HUES48 (cell line): Measurements from ENCODE around the gene WDR53.
A peak's percentile ranks its signal among the peaks of the same experiment; 100 is the strongest.
"Not testable (repeated sequence)": the region's sequence is repeated elsewhere in the genome, so short reads cannot be mapped to it uniquely, and the experiment has no call there.

Source experiments
- H3K27ac ChIP-seq: one replicate; pipeline ENCODE4 v1.7.0; 2013; ENCODE audit warnings: low read depth, low read length, inconsistent platforms
- H3K27me3 ChIP-seq: 2 replicates; pipeline ENCODE4 v1.6.1; 2013; ENCODE audit warnings: mild to moderate bottlenecking, low read length; ENCODE audit not compliant: control insufficient read depth, insufficient read depth
- H3K36me3 ChIP-seq: 2 replicates; pipeline ENCODE4 v1.6.1; 2013; ENCODE audit warnings: low read length; ENCODE audit not compliant: control insufficient read depth, insufficient read depth
- H3K4me1 ChIP-seq: 2 replicates; pipeline ENCODE4 v1.6.1; 2013; ENCODE audit warnings: mild to moderate bottlenecking, low read length; ENCODE audit not compliant: control insufficient read depth, insufficient read depth
- H3K4me3 ChIP-seq: 2 replicates; pipeline ENCODE4 v1.5.1; 2013; ENCODE audit warnings: mild to moderate bottlenecking, low read depth, low read length
- H3K9ac ChIP-seq: 2 replicates; pipeline ENCODE4 v1.6.1; 2013; ENCODE audit warnings: mild to moderate bottlenecking, low read depth, low read length, moderate library complexity
- H3K9me3 ChIP-seq: 2 replicates; pipeline ENCODE4 v1.6.1; 2013; ENCODE audit warnings: low read length; ENCODE audit not compliant: control insufficient read depth, insufficient read depth

The WDR53 gene

GRCh38 chr3:196600359-196600758 lies 32.0 kb upstream of the WDR53 start:
- H3K27ac ChIP-seq: no peak overlapping the region
- no peaks in the 10 kb centered on the region for H3K4me1 ChIP-seq
- H3K36me3 ChIP-seq: no peaks in the 10 kb centered on the region
- H3K9ac ChIP-seq: no peak overlapping the region
- no peak overlapping the region for H3K4me3 ChIP-seq
- no peaks in the 10 kb centered on the region for H3K27me3 ChIP-seq
- H3K9me3 ChIP-seq: no peaks in the 10 kb centered on the region

GRCh38 chr3:196599734-196600128 lies 31.4 kb upstream of the WDR53 start:
- Histone ChIP-seq H3K36me3 (no peaks in the 10 kb centered on the region), H3K4me3 (no peak overlapping the region), H3K9me3 (no peaks in the 10 kb centered on the region), H3K27ac (no peak overlapping the region), H3K9ac (no peak overlapping the region), H3K27me3 (no peaks in the 10 kb centered on the region), H3K4me1 (no peaks in the 10 kb centered on the region)

- H3K27me3 ChIP-seq, H3K9me3 ChIP-seq, H3K27ac ChIP-seq, H3K4me3 ChIP-seq, H3K36me3 ChIP-seq, H3K9ac ChIP-seq, H3K4me1 ChIP-seq: not testable (repeated sequence)
Measured at GRCh38 chr3:196597971-196598733, 29.8 kb upstream of the WDR53 start.

- Histone ChIP-seq H3K4me1 (no peaks in the 10 kb centered on the region), H3K36me3 (no peaks in the 10 kb centered on the region), H3K27me3 (no peaks in the 10 kb centered on the region), H3K9ac (no peak overlapping the region), H3K27ac (no peak overlapping the region), H3K9me3 (no peaks in the 10 kb centered on the region), H3K4me3 (no peak overlapping the region)
Measured at GRCh38 chr3:196596355-196596754, 28.0 kb upstream of the WDR53 start.

- Histone ChIP-seq H3K36me3 (peaks cover 14% of the 10 kb centered on the region; the same call in 1 of the 2 replicates), H3K9ac (no peak overlapping the region), H3K9me3 (no peaks in the 10 kb centered on the region), H3K27ac (no peak overlapping the region), H3K4me3 (no peak overlapping the region), H3K4me1 (peaks cover 14% of the 10 kb centered on the region; the same call in 1 of the 2 replicates), H3K27me3 (no peaks in the 10 kb centered on the region)
Measured at GRCh38 chr3:196590279-196590678, 21.9 kb upstream of the WDR53 start.

- Histone ChIP-seq H3K4me1 (peaks cover 14% of the 10 kb centered on the region; the same call in 1 of the 2 replicates), H3K9me3 (no peaks in the 10 kb centered on the region), H3K36me3 (peaks cover 45% of the 10 kb centered on the region), H3K4me3 (no peak overlapping the region), H3K27ac (no peak overlapping the region), H3K27me3 (no peaks in the 10 kb centered on the region), H3K9ac (no peak overlapping the region)
Measured at GRCh38 chr3:196585044-196585757, 16.8 kb upstream of the WDR53 start.

- peaks cover 1% of the 10 kb centered on the region; the same call in 1 of the 2 replicates for H3K36me3 ChIP-seq
- H3K27me3 ChIP-seq: no peaks in the 10 kb centered on the region
- no peak overlapping the region for H3K27ac ChIP-seq
- H3K4me3 ChIP-seq: no peak overlapping the region
- peaks cover 7% of the 10 kb centered on the region for H3K4me1 ChIP-seq
- H3K9me3 ChIP-seq: no peaks in the 10 kb centered on the region
- H3K9ac ChIP-seq: no peak overlapping the region
Measured at GRCh38 chr3:196572389-196572788, 4.0 kb upstream of the WDR53 start.

GRCh38 chr3:196570332-196570731 lies 2.0 kb upstream of the WDR53 start:
- not testable (repeated sequence) for H3K27ac ChIP-seq, H3K36me3 ChIP-seq, H3K4me1 ChIP-seq, H3K9ac ChIP-seq, H3K27me3 ChIP-seq, H3K9me3 ChIP-seq
- H3K4me3 ChIP-seq: peak overlapping the region; percentile 95; the same call in 1 of the 2 replicates

- Histone ChIP-seq H3K36me3 (no peaks in the 10 kb centered on the region; the same call in 1 of the 2 replicates), H3K9ac (peak overlapping the region; percentile 81), H3K27ac (peak overlapping the region; percentile 89), H3K4me1 (peaks cover 7% of the 10 kb centered on the region), H3K9me3 (no peaks in the 10 kb centered on the region), H3K27me3 (no peaks in the 10 kb centered on the region), H3K4me3 (peak overlapping the region; percentile 95)
Measured at GRCh38 chr3:196569003-196569516, 706 bp upstream of the WDR53 start.

- no peak overlapping the region for H3K27ac ChIP-seq
- H3K9me3 ChIP-seq: no peaks in the 10 kb centered on the region
- H3K9ac ChIP-seq: no peak overlapping the region
- H3K36me3 ChIP-seq: peaks cover 14% of the 10 kb centered on the region
- H3K4me1 ChIP-seq: no peaks in the 10 kb centered on the region
- H3K4me3 ChIP-seq: no peak overlapping the region
- H3K27me3 ChIP-seq: no peaks in the 10 kb centered on the region
Measured at GRCh38 chr3:196563721-196564225, 4.6 kb downstream of the WDR53 start.

- Histone ChIP-seq H3K27ac (no peak overlapping the region), H3K4me3 (no peak overlapping the region), H3K36me3 (peaks cover 14% of the 10 kb centered on the region), H3K27me3 (no peaks in the 10 kb centered on the region), H3K4me1 (no peaks in the 10 kb centered on the region), H3K9me3 (no peaks in the 10 kb centered on the region), H3K9ac (no peak overlapping the region)
Measured at GRCh38 chr3:196559826-196560225, 8.5 kb downstream of the WDR53 start.
